Stimulated activated CD4-positive, alpha-beta T cell treated with anti-CD3 and anti-CD28 coated beads, Interleukin-12 subunit alpha, Interleukin-12 subunit beta, amount 100 ng/mL, for 24 hours (primary cell): ENCODE data around the gene RBM27.
"Not testable (repeated sequence)": the region's sequence is repeated elsewhere in the genome, so short reads cannot be mapped to it uniquely, and the experiment has no call there.

Experiments used
- DNase-seq, 2 experiments: peaks; one replicate each; pipeline ENCODE4 v3.0.0-alpha.2; 2020; ENCODE audit warnings: low read depth in 2 of 2

The RBM27 gene

GRCh38 chr5:146203011-146203871, at the start of gene RBM27:
Gene RBM27 (plus strand): TSS chr5:146203605. CDS start chr5:146203766, 161 bp downstream.
- peak; percentile 93 to 96 for DNase-seq

- no peak for DNase-seq
Measured at GRCh38 chr5:146158255-146158654, 45.1 kb upstream of the RBM27 start.

GRCh38 chr5:146164382-146164781, 39.0 kb upstream of the RBM27 start:
- no peak for DNase-seq

- no peak for DNase-seq
Measured at GRCh38 chr5:146165460-146165859, 37.9 kb upstream of the RBM27 start.

- DNase-seq, result no peak
Measured at GRCh38 chr5:146165903-146166302, 37.5 kb upstream of the RBM27 start.

GRCh38 chr5:146169076-146169475, 34.3 kb upstream of the RBM27 start:
- no peak for DNase-seq

- not testable (repeated sequence) for DNase-seq
Measured at GRCh38 chr5:146173049-146173448, 30.4 kb upstream of the RBM27 start.

GRCh38 chr5:146173597-146173996, 29.8 kb upstream of the RBM27 start:
- DNase-seq, result no peak

- DNase-seq, result no peak
Measured at GRCh38 chr5:146176805-146177204, 26.6 kb upstream of the RBM27 start.

- DNase-seq, result no peak
Measured at GRCh38 chr5:146179696-146180095, 23.7 kb upstream of the RBM27 start.

GRCh38 chr5:146183403-146183802, 20.0 kb upstream of the RBM27 start:
- DNase-seq, result not testable (repeated sequence)

- DNase-seq, result no peak
Measured at GRCh38 chr5:146185161-146185560, 18.2 kb upstream of the RBM27 start.

- DNase-seq, result no peak
Measured at GRCh38 chr5:146188358-146188757, 15.0 kb upstream of the RBM27 start.

- DNase-seq, result no peak
Measured at GRCh38 chr5:146192571-146193043, 10.8 kb upstream of the RBM27 start.

- DNase-seq, result no peak
Measured at GRCh38 chr5:146193285-146193684, 10.1 kb upstream of the RBM27 start.

- not testable (repeated sequence) for DNase-seq
Measured at GRCh38 chr5:146194997-146195396, 8.4 kb upstream of the RBM27 start.

- no peak for DNase-seq
Measured at GRCh38 chr5:146196459-146197048, 6.9 kb upstream of the RBM27 start.

- DNase-seq, result no peak
Measured at GRCh38 chr5:146199176-146199815, 4.1 kb upstream of the RBM27 start.

- DNase-seq, result not testable (repeated sequence)
Measured at GRCh38 chr5:146201795-146202194, 1.6 kb upstream of the RBM27 start.

- DNase-seq, result peak in 1 of 2 experiments; percentile 9
Measured at GRCh38 chr5:146203872-146204192, 427 bp downstream of the RBM27 start.

GRCh38 chr5:146205499-146206202, 2.2 kb downstream of the RBM27 start:
- no peak for DNase-seq

- DNase-seq, result no peak
Measured at GRCh38 chr5:146206257-146206656, 2.9 kb downstream of the RBM27 start.
